Measurements from ENCODE around the gene AGTR1.

DNA sequence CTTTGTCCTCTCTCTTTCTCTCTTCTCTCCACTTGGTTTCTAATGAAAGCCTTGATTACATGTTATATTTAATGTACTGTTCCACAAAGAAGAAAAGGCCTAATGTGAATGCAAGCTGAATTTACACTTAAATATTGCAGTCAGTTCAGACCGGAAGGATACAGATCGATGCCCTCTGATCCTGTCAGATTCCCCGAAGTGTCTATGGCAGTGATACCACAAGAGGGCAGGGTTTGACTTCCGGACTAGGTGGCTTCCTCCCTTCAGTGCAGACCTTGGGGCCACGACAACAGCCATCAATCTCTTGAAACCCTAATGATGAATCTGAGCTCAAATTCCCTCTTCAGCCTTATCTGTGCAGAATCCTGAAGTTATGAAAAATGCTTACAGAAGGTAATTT is 29.5 kb downstream of the AGTR1 start:
- TF ChIP-seq EZH2phosphoT487 (IDR thresholded peaks at IDR 0.05; ENCODE audit: low read depth, severe bottlenecking, unreplicated experiment) (no peak), EZH2 (IDR thresholded peaks at IDR 0.05; ENCODE audit: borderline replicate concordance) (no peak)
